ENCODE data around the gene AMZ1.

DNA sequence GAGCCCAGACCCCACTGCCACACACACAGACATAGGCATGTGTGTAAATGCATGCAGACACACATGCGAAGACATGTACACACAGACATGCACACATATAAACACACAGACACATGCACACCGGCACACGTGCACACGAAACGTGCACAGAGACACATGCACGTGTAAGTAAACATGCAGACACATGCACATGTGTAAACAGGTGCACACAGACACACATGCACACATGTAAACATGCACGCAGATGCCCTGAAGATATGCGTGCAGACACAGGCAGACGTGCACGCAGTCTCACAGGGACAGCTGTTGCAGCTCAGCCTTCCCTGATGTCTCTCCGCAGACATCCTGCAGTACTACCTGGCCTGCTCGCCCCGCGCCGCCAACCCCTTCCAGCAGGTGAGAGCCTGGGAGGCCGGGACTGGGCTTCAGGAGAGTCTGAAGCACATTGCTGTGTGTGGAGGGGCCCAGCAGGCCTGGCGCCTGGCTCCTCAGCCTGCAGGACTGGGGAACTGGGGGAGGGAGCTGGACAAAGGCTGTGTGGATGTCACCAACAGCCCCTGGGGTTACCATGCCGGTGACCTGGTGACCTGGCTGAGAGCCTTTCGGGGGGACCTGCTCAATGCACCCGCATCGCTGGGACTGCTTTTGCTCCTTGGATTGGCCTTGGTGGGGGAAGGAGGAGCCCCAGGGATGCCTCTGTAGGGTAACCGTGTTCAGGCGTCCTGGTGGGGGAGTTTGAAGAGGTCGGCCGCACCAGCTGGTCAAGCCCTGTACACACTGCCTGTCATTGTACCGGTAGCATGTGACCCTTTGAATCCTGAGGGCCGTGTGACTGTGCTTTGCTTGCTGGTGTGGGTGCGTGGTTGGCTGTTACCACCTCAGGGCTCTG is 35.9 kb upstream of the AMZ1 start:
- TF ChIP-seq, protein P1, sequence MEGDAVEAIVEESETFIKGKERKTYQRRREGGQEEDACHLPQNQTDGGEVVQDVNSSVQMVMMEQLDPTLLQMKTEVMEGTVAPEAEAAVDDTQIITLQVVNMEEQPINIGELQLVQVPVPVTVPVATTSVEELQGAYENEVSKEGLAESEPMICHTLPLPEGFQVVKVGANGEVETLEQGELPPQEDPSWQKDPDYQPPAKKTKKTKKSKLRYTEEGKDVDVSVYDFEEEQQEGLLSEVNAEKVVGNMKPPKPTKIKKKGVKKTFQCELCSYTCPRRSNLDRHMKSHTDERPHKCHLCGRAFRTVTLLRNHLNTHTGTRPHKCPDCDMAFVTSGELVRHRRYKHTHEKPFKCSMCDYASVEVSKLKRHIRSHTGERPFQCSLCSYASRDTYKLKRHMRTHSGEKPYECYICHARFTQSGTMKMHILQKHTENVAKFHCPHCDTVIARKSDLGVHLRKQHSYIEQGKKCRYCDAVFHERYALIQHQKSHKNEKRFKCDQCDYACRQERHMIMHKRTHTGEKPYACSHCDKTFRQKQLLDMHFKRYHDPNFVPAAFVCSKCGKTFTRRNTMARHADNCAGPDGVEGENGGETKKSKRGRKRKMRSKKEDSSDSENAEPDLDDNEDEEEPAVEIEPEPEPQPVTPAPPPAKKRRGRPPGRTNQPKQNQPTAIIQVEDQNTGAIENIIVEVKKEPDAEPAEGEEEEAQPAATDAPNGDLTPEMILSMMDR (IDR thresholded peaks at IDR 0.05): no peak
- no peak for TF ChIP-seq POLR2A (IDR thresholded peaks at IDR 0.05)
